Activated T-cell treated with anti-CD3 and anti-CD28 coated beads for 24 hours (primary cell): ENCODE measurements around the gene ACTR8.
"Not testable (repeated sequence)": the region's sequence is repeated elsewhere in the genome, so short reads cannot be mapped to it uniquely, and the experiment has no call there.

Experiments
- DNase-seq: peaks from one replicate; pipeline ENCODE4 v3.0.0-alpha.2; 2020; ENCODE audit warnings: low read depth

The ACTR8 gene

GRCh38 chr3:53881691-53882593 lies at the start of gene ACTR8:
ACTR8 (minus strand) TSS chr3:53882152; CDS start chr3:53882101, 51 bp downstream.
- peak; percentile 79 for DNase-seq

GRCh38 chr3:53927208-53927872 lies 45.4 kb upstream of the ACTR8 start:
- DNase-seq, result not testable (repeated sequence)

GRCh38 chr3:53921296-53921695 lies 39.3 kb upstream of the ACTR8 start:
- DNase-seq, result no peak

GRCh38 chr3:53919741-53920140 lies 37.8 kb upstream of the ACTR8 start:
- no peak for DNase-seq

GRCh38 chr3:53913401-53913800 lies 31.4 kb upstream of the ACTR8 start:
- no peak for DNase-seq

GRCh38 chr3:53902711-53903110 lies 20.8 kb upstream of the ACTR8 start:
- no peak for DNase-seq

- DNase-seq, result no peak
Measured at GRCh38 chr3:53902067-53902466, 20.1 kb upstream of the ACTR8 start.

- no peak for DNase-seq
Measured at GRCh38 chr3:53900666-53901331, 18.8 kb upstream of the ACTR8 start.

GRCh38 chr3:53899750-53900149 lies 17.8 kb upstream of the ACTR8 start:
- DNase-seq, result no peak

- no peak for DNase-seq
Measured at GRCh38 chr3:53892286-53892637, 10.3 kb upstream of the ACTR8 start.

- DNase-seq, result peak; percentile 97
Measured at GRCh38 chr3:53891497-53892285, 9.7 kb upstream of the ACTR8 start, which contains the start of gene SELENOK. SELENOK (minus strand) TSS chr3:53891859.

GRCh38 chr3:53890726-53891475 lies 8.9 kb upstream of the ACTR8 start:
- DNase-seq, result peak; percentile 27

- no peak for DNase-seq
Measured at GRCh38 chr3:53888232-53888631, 6.3 kb upstream of the ACTR8 start.

GRCh38 chr3:53887446-53887845 lies 5.5 kb upstream of the ACTR8 start:
- DNase-seq, result no peak

- DNase-seq, result no peak
Measured at GRCh38 chr3:53885239-53885638, 3.3 kb upstream of the ACTR8 start.

GRCh38 chr3:53884623-53885022 lies 2.7 kb upstream of the ACTR8 start:
- DNase-seq, result no peak

GRCh38 chr3:53883008-53883407 lies 1.1 kb upstream of the ACTR8 start:
- DNase-seq, result no peak

- no peak for DNase-seq
Measured at GRCh38 chr3:53880396-53881345, 1.3 kb downstream of the ACTR8 start.

GRCh38 chr3:53865732-53866499 lies 16.0 kb downstream of the ACTR8 start:
- no peak for DNase-seq
